Esophagus muscularis mucosa (tissue), 4 donors: Measurements from ENCODE around the gene GJD2. TPM values are rescaled to one million over a fixed set of nuclear protein-coding genes. Genes with fewer than 3 reads are reported as not detected.

Experiments
- DNase-seq: peaks from one replicate; pipeline ENCODE4 v3.0.0-alpha.2; 2017; ENCODE audit errors: extremely low spot score
- H3K27ac ChIP-seq, 4 donors: fragments of 200-600 bp; sonication (generic); replicated peaks in 1 of 4; 1 replicate in 3 of 4; 2 replicates in 1 of 4; pipeline ENCODE4 v1.5.1; 2016 to 2019; ENCODE audit warnings: mild to moderate bottlenecking in 1 of 4
- H3K27me3 ChIP-seq, 4 donors: fragments of 200-600 bp; sonication (generic); one replicate each; pipeline versions ENCODE4 v1.5.1 to v1.6.0; 2016 to 2019
- H3K36me3 ChIP-seq, 4 donors: fragments of 200-600 bp; sonication (generic); one replicate each; pipeline ENCODE4 v1.5.1; 2016 to 2019
- H3K4me1 ChIP-seq, 4 donors: fragments of 200-600 bp; sonication (generic); one replicate each; pipeline ENCODE4 v1.5.1; 2016 to 2019
- H3K4me3 ChIP-seq, 4 donors: fragments of 200-600 bp; sonication (generic); 1 replicate in 2 of 4; 2 replicates in 2 of 4; pipeline ENCODE4 v1.5.1; 2016 to 2019; ENCODE audit warnings: mild to moderate bottlenecking in 4 of 4, moderate library complexity in 1 of 4
- H3K9me3 ChIP-seq, 4 donors: fragments of 200-600 bp; sonication (generic); 1 replicate in 3 of 4; 2 replicates in 1 of 4; pipeline ENCODE4 v1.5.1; 2016 to 2019
- CTCF ChIP-seq, 3 experiments: fragments of 200-600 bp in 2 of 3; fragments of 450-650 bp in 1 of 3; sonication (generic) in 2 of 3; IDR thresholded peaks; one replicate each; pipeline ENCODE4 v1.5.1; 2017 to 2019; ENCODE audit warnings: antibody characterized with exemption in 3 of 3, mild to moderate bottlenecking in 2 of 3, moderate library complexity in 1 of 3
- EP300 ChIP-seq: sonication (generic); formaldehyde crosslinking; IDR thresholded peaks from one replicate; pipeline ENCODE4 v1.6.1; 2017; ENCODE audit warnings: antibody characterized with exemption
- POLR2A ChIP-seq: fragments of 450-650 bp; IDR thresholded peaks from one replicate; pipeline ENCODE4 v1.6.1; 2017; ENCODE audit warnings: antibody characterized with exemption, moderate library complexity, mild to moderate bottlenecking, low read depth
- POLR2AphosphoS5 ChIP-seq, 2 donors: sonication (generic); formaldehyde crosslinking; IDR thresholded peaks; one replicate each; pipeline ENCODE4 v1.6.1; 2017; ENCODE audit warnings: antibody characterized with exemption in 2 of 2
- whole genome bisulfite sequencing: methylation state at CpG from one replicate; pipeline ENCODE4 v1.1.5; 2018; 5-methylcytosine and 5-hydroxymethylcytosine counted together
- intact Hi-C: fragments of 100-400 bp; cut with DNase I; formaldehyde crosslinking; loops from one replicate; pipeline ENCODE4 v1.15.1; 2023
- total RNA-seq, 4 donors: library from RNA; depleted of rRNA; stranded (reverse); fragments of >200 nt; gene quantifications; one replicate each; pipeline versions ENCODE4 v1.1.0 to v1.2.1, GENCODE V29; 2016

The GJD2 gene
- total RNA-seq, 4 donors from 2014 or later: not detected

- Histone ChIP-seq H3K4me3 (no peak overlapping the region), H3K27me3 (peaks cover 0 to 5% (median 0%) of the 10 kb centered on the region in 4 donors), H3K36me3 (no peaks in the 10 kb centered on the region), H3K4me1 (peaks cover 4 to 13% (median 6%) of the 10 kb centered on the region in 4 donors), H3K27ac (no peak overlapping the region), H3K9me3 (no peaks in the 10 kb centered on the region)
- TF ChIP-seq POLR2AphosphoS5 (IDR thresholded peaks at IDR 0.05) (no peak), POLR2A (no peak), CTCF (IDR thresholded peaks at IDR 0.05) (no peak), EP300 (no peak)
- intact Hi-C loops: no loop called here
- DNase-seq: no peak
- 76% methylated on average over 5 of the region's 5 CpGs for WGBS
Measured at GRCh38 chr15:34714476-34715121, 40.2 kb downstream of the GJD2 start.

GRCh38 chr15:34713635-34714034, 41.2 kb downstream of the GJD2 start:
- intact Hi-C loops: no loop called here

GRCh38 chr15:34709866-34710265, 44.9 kb downstream of the GJD2 start:
- H3K9me3 ChIP-seq: no peaks in the 10 kb centered on the region
- no peaks in the 10 kb centered on the region for H3K4me1 ChIP-seq
- intact Hi-C loops: loop anchor here (2.0 kb wide), 1 partner anchor 211 kb away; no protein-coding TSS in a partner anchor
- no peaks in the 10 kb centered on the region for H3K36me3 ChIP-seq
- TF ChIP-seq EP300 (no peak), CTCF (IDR thresholded peaks at IDR 0.05) (no peak), POLR2AphosphoS5 (IDR thresholded peaks at IDR 0.05) (no peak), POLR2A (no peak)
- no peak for DNase-seq
- H3K27ac ChIP-seq: no peak overlapping the region
- 84% methylated on average over 7 of the region's 7 CpGs for WGBS
- peaks cover 0 to 21% (median 0%) of the 10 kb centered on the region in 4 donors for H3K27me3 ChIP-seq
- no peak overlapping the region for H3K4me3 ChIP-seq

More at GRCh38 chr15:34713635-34714034, 41.2 kb downstream of the GJD2 start:
- Histone ChIP-seq H3K9me3 (no peaks in the 10 kb centered on the region), H3K4me1 (peaks cover 0 to 10% (median 2%) of the 10 kb centered on the region in 4 donors), H3K27me3 (peaks cover 0 to 12% (median 0%) of the 10 kb centered on the region in 4 donors), H3K27ac (no peak overlapping the region), H3K36me3 (no peaks in the 10 kb centered on the region), H3K4me3 (no peak overlapping the region)
- TF ChIP-seq EP300: no peak
- no peak for TF ChIP-seq POLR2A
- no peak for TF ChIP-seq POLR2AphosphoS5 (IDR thresholded peaks at IDR 0.05)
- TF ChIP-seq CTCF (IDR thresholded peaks at IDR 0.05): no peak
- no peak for DNase-seq
- 60% methylated on average over 1 of the region's 1 CpG for WGBS

- no peak for DNase-seq
- Histone ChIP-seq H3K36me3 (no peaks in the 10 kb centered on the region), H3K4me3 (no peak overlapping the region), H3K27me3 (peaks cover 0 to 21% (median 0%) of the 10 kb centered on the region in 4 donors), H3K9me3 (no peaks in the 10 kb centered on the region), H3K27ac (no peak overlapping the region), H3K4me1 (no peaks in the 10 kb centered on the region)
- 63% methylated on average over 5 of the region's 5 CpGs for WGBS
- TF ChIP-seq CTCF (IDR thresholded peaks at IDR 0.05): peak; percentile 61 to 75 (median 69)
- no peak for TF ChIP-seq POLR2A
- TF ChIP-seq EP300: no peak
- intact Hi-C loops: loop anchor here (2.0 kb wide), 1 partner anchor 212 kb away; no protein-coding TSS in a partner anchor
Measured at GRCh38 chr15:34708422-34708821, 46.4 kb downstream of the GJD2 start.

GRCh38 chr15:34701536-34701935, 53.3 kb downstream of the GJD2 start:
- peaks cover 0 to 8% (median 0%) of the 10 kb centered on the region in 4 donors for H3K27me3 ChIP-seq
- no peaks in the 10 kb centered on the region for H3K4me1 ChIP-seq
- no peak overlapping the region for H3K27ac ChIP-seq
- H3K36me3 ChIP-seq: no peaks in the 10 kb centered on the region
- WGBS: 56% methylated on average over 1 of the region's 2 CpGs
- no peaks in the 10 kb centered on the region for H3K9me3 ChIP-seq
- DNase-seq: no peak
- intact Hi-C loops: no loop called here
- TF ChIP-seq CTCF (IDR thresholded peaks at IDR 0.05): no peak
- H3K4me3 ChIP-seq: no peak overlapping the region
